ENCODE measurements around the gene ANKRD44. TPM values are rescaled to one million over a fixed set of nuclear protein-coding genes. Genes with fewer than 3 reads are reported as not detected.

ANKRD44 gene
- total RNA-seq, 1 donor from 2014 or later, result 11.2 TPM

DNA sequence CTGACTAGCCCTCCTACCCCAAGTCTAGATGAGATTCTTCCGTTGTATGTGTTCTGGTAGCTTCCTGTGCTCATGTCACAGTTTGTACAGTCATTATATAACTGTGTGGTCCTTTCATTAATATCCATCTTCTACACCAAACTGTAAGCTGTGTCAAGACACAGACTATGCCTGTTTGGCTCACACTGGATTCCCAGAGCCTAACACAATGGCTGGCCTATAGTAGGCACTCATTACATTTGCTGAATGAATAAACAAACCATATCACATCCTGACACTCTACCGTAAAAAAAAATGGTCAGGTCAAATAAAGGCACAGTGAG lies 72.6 kb downstream of the ANKRD44 start:
- Mint-ChIP-seq H3K36me3 (ENCODE audit: low read depth) (no peaks in the 10 kb centered on the region), H3K4me3 (peak overlapping the region; percentile 3), H3K9me3 (no peaks in the 10 kb centered on the region), H3K27me3 (ENCODE audit: low read depth) (no peaks in the 10 kb centered on the region), H3K27ac (ENCODE audit: unreplicated experiment) (peak overlapping the region; percentile 21), H3K4me1 (peaks cover 52% of the 10 kb centered on the region)
- TF ChIP-seq, protein P1, sequence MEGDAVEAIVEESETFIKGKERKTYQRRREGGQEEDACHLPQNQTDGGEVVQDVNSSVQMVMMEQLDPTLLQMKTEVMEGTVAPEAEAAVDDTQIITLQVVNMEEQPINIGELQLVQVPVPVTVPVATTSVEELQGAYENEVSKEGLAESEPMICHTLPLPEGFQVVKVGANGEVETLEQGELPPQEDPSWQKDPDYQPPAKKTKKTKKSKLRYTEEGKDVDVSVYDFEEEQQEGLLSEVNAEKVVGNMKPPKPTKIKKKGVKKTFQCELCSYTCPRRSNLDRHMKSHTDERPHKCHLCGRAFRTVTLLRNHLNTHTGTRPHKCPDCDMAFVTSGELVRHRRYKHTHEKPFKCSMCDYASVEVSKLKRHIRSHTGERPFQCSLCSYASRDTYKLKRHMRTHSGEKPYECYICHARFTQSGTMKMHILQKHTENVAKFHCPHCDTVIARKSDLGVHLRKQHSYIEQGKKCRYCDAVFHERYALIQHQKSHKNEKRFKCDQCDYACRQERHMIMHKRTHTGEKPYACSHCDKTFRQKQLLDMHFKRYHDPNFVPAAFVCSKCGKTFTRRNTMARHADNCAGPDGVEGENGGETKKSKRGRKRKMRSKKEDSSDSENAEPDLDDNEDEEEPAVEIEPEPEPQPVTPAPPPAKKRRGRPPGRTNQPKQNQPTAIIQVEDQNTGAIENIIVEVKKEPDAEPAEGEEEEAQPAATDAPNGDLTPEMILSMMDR (conservative IDR thresholded peaks at IDR 0.05), result no peak
- DNase-seq (ENCODE audit: low read depth, low spot score), result no peak

DNA sequence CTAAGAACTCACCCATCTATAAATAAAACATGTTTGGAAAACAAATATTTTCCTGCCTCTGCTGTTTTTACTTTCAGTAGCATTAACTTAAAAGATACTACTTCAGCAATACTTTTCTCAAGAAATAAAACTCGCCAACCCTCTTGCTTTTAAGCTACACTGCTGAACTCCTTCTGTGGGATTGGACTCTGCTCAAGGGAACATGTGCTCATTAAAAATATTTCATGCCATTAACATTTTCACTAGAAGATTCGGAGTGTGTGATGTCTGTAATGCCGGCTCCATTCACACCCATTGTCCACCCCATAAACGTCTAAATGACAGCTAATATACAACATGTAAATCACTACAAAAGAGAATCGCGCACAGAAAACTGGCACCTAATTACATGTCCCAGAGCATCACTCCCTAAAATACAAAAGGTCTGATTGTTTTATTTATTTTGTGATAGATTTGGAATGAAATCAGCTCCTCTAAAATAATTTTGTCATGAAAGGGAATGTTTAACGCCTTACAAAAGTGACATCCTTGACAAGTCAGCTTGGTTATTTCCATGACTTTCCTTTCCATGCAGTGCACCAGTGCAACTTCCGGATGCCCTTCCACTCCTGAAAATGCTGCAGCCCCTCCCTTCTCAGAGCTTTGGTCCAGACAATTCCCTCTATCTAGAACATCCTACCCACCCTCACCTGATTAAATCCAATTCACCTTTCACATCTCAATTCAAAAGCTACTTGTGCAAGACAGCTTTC lies 73.1 kb downstream of the ANKRD44 start:
- Mint-ChIP-seq H3K36me3 (ENCODE audit: low read depth) (no peaks in the 10 kb centered on the region), H3K4me1 (peaks cover 57% of the 10 kb centered on the region), H3K9me3 (no peaks in the 10 kb centered on the region), H3K27me3 (ENCODE audit: low read depth) (no peaks in the 10 kb centered on the region), H3K27ac (ENCODE audit: unreplicated experiment) (peak overlapping the region; percentile 36), H3K4me3 (peak overlapping the region; percentile 35)
- TF ChIP-seq, protein P1 (conservative IDR thresholded peaks at IDR 0.05), result no peak
- DNase-seq (ENCODE audit: low read depth, low spot score), result no peak

GRCh38 chr2:197236816-197237215 lies 73.8 kb downstream of the ANKRD44 start:
- peak; percentile 13 for DNase-seq (ENCODE audit: low read depth, low spot score)
- no peaks in the 10 kb centered on the region for H3K9me3 Mint-ChIP-seq

GRCh38 chr2:197236159-197236558 lies 74.4 kb downstream of the ANKRD44 start:
- TF ChIP-seq, protein P1 (conservative IDR thresholded peaks at IDR 0.05), result no peak
- no peaks in the 10 kb centered on the region for H3K9me3 Mint-ChIP-seq
- H3K27me3 Mint-ChIP-seq (ENCODE audit: low read depth), result no peaks in the 10 kb centered on the region
- peak overlapping the region; percentile 35 for H3K27ac Mint-ChIP-seq (ENCODE audit: unreplicated experiment)
- DNase-seq (ENCODE audit: low read depth, low spot score), result no peak
- H3K36me3 Mint-ChIP-seq (ENCODE audit: low read depth), result no peaks in the 10 kb centered on the region
- peaks cover 58% of the 10 kb centered on the region for H3K4me1 Mint-ChIP-seq
- peak overlapping the region; percentile 62 for H3K4me3 Mint-ChIP-seq

More at GRCh38 chr2:197236816-197237215, 73.8 kb downstream of the ANKRD44 start:
- peaks cover 58% of the 10 kb centered on the region for H3K4me1 Mint-ChIP-seq
- TF ChIP-seq, protein P1 (conservative IDR thresholded peaks at IDR 0.05), result no peak
- H3K36me3 Mint-ChIP-seq (ENCODE audit: low read depth), result no peaks in the 10 kb centered on the region
- H3K4me3 Mint-ChIP-seq, result peak overlapping the region; percentile 62
- H3K27me3 Mint-ChIP-seq (ENCODE audit: low read depth), result no peaks in the 10 kb centered on the region
- H3K27ac Mint-ChIP-seq (ENCODE audit: unreplicated experiment), result no peak overlapping the region

GRCh38 chr2:197235711-197236110 lies 74.9 kb downstream of the ANKRD44 start:
- Mint-ChIP-seq H3K27me3 (ENCODE audit: low read depth) (no peaks in the 10 kb centered on the region), H3K27ac (ENCODE audit: unreplicated experiment) (no peak overlapping the region), H3K36me3 (ENCODE audit: low read depth) (no peaks in the 10 kb centered on the region), H3K9me3 (no peaks in the 10 kb centered on the region), H3K4me3 (no peak overlapping the region), H3K4me1 (peaks cover 55% of the 10 kb centered on the region)
- TF ChIP-seq, protein P1 (conservative IDR thresholded peaks at IDR 0.05), result no peak
- no peak for DNase-seq (ENCODE audit: low read depth, low spot score)

All from neural crest cell (in vitro differentiated cells).